ENCODE results near the gene PLPPR5. TPM values are rescaled to one million over a fixed set of nuclear protein-coding genes. Genes with fewer than 3 reads are reported as not detected.

The PLPPR5 gene
- total and polyA plus RNA-seq, 2 of the 8 experiments (the other 6 are each of a cell fraction or from before 2014, with no cell fraction given), result 1.9 to 5.6 TPM

GRCh38 chr1:98881901-98882300 is 122.8 kb downstream of the PLPPR5 start:
- H3K27ac ChIP-seq (ENCODE audit: low read depth, low read length), result no peak overlapping the region
- no peak for DNase-seq (ENCODE audit: low read depth in 1 of 2, low spot score in 2 of 2)
- no peak overlapping the region for H3K18ac ChIP-seq (ENCODE audit: extremely low read depth, low read length)
- 100% methylated on average over 4 of the region's 4 CpGs; no CpG with 5 or more reads in 1 of the 2 experiments for WGBS, 2 experiments (ENCODE audit: extremely low coverage in 1 of 2, insufficient coverage in 1 of 2, insufficient read length in 1 of 2, insufficient replicate concordance in 2 of 2, low coverage in 1 of 2, low lambda C conversion rate in 2 of 2, missing lambda C conversion rate in 1 of 2)
- TF ChIP-seq EP300 (IDR thresholded peaks at IDR 0.05; ENCODE audit: borderline replicate concordance in 1 of 2, low read depth in 2 of 2, low read length in 2 of 2), result no peak
- TF ChIP-seq BRCA1 (IDR thresholded peaks at IDR 0.05; ENCODE audit: low read depth, low read length), result no peak
- peak; percentile 16; the same call in 1 of the 2 replicates for TF ChIP-seq ZNF274 (IDR thresholded peaks at IDR 0.05; ENCODE audit: borderline replicate concordance, extremely low read depth, low read length)
- TF ChIP-seq RNF2 (IDR thresholded peaks at IDR 0.05; ENCODE audit: borderline replicate concordance, low read depth, low read length, missing control alignments, poor library complexity, severe bottlenecking), result no peak
- TF ChIP-seq GABPA (IDR thresholded peaks at IDR 0.05; ENCODE audit: borderline replicate concordance, insufficient read depth, low read length), result no peak
- TF ChIP-seq CTBP2 (IDR thresholded peaks at IDR 0.05; ENCODE audit: borderline replicate concordance, insufficient read depth, insufficient read length, low read length), result no peak
- TF ChIP-seq FOSL1 (IDR thresholded peaks at IDR 0.05; ENCODE audit: insufficient read depth, low read depth, low read length), result no peak
- no peak for TF ChIP-seq RFX5 (IDR thresholded peaks at IDR 0.05; ENCODE audit: borderline replicate concordance, low read depth, low read length)
- no peak for TF ChIP-seq EZH2 (IDR thresholded peaks at IDR 0.05; ENCODE audit: low read depth, low read length, severe bottlenecking)
- no peak overlapping the region for H2BK120ac ChIP-seq (replicated peaks; ENCODE audit: low read depth, low read length)
- H3K9me3 ChIP-seq (ENCODE audit: insufficient read depth in 2 of 2, low read depth in 1 of 2, low read length in 1 of 2), result peaks cover 9 to 12% of the 10 kb centered on the region in 2 experiments
- no peak overlapping the region for H2BK5ac ChIP-seq (ENCODE audit: low read depth, low read length)
- no peaks in the 10 kb centered on the region for H3K27me3 ChIP-seq (replicated peaks in 1 of 4; ENCODE audit: control insufficient read depth in 3 of 4, extremely low read depth in 1 of 4, insufficient read depth in 3 of 4, low read length in 3 of 4)
- no peaks in the 10 kb centered on the region for H3K23me2 ChIP-seq (ENCODE audit: low read depth, low read length)
- no peak overlapping the region for H4K91ac ChIP-seq (replicated peaks; ENCODE audit: insufficient read length, low read length)
- no peak overlapping the region for H2BK20ac ChIP-seq (ENCODE audit: low read length)
- no peaks in the 10 kb centered on the region for H3K79me2 ChIP-seq (ENCODE audit: control insufficient read depth in 1 of 2, insufficient read depth in 2 of 2, low read length in 2 of 2)
- no peak overlapping the region for H2BK12ac ChIP-seq (ENCODE audit: low read depth, low read length)
- no peak overlapping the region for H3K9ac ChIP-seq (replicated peaks in 1 of 4; ENCODE audit: extremely low read depth in 1 of 4, low read depth in 3 of 4, low read length in 3 of 4)
- peaks cover 0 to 3% (median 0%) of the 10 kb centered on the region in 4 experiments; a peak in 1 of 8 replicates for H3K36me3 ChIP-seq (ENCODE audit: control insufficient read depth in 2 of 4, insufficient read depth in 4 of 4, low read length in 3 of 4)
- H2AFZ ChIP-seq (ENCODE audit: low read length), result no peak overlapping the region
- no peak overlapping the region for H3K4ac ChIP-seq (replicated peaks; ENCODE audit: insufficient read length, low read depth, low read length)
- no peak overlapping the region for H3K4me2 ChIP-seq (ENCODE audit: insufficient read depth in 1 of 2, low read depth in 2 of 2, low read length in 2 of 2)
- no peak overlapping the region for H3K23ac ChIP-seq (ENCODE audit: insufficient read length)
- no peak overlapping the region for H3K56ac ChIP-seq (replicated peaks; ENCODE audit: insufficient read length, low read depth, low read length)
- FAIRE-seq, result no peak
- no peak overlapping the region for H4K8ac ChIP-seq (ENCODE audit: extremely low read depth, insufficient read depth, low read length)
- H2BK15ac ChIP-seq (ENCODE audit: low read length), result no peak overlapping the region
- no peaks in the 10 kb centered on the region for H3K4me1 ChIP-seq (replicated peaks in 1 of 4; ENCODE audit: control insufficient read depth in 3 of 4, insufficient read depth in 4 of 4, low read length in 3 of 4)
- CTCF ChIA-PET (ENCODE audit: partially characterized antibody), result interaction anchor here (1.8 kb wide), 1 partner anchor 88 kb away, joined by 4 read pairs; no protein-coding TSS in a partner anchor
- no peak overlapping the region for H2AK5ac ChIP-seq (ENCODE audit: low read depth, low read length)
- H3K79me1 ChIP-seq (ENCODE audit: low read depth, low read length), result no peaks in the 10 kb centered on the region
- POLR2A ChIA-PET (ENCODE audit: partially characterized antibody), result no interaction called here
- H4K5ac ChIP-seq (ENCODE audit: insufficient read length, low read depth, low read length), result no peak overlapping the region
- H3K4me3 ChIP-seq (ENCODE audit: extremely low read depth in 1 of 4, insufficient read depth in 2 of 4, low read depth in 3 of 4, low read length in 4 of 4), result no peak overlapping the region
- no peak overlapping the region for H3K14ac ChIP-seq (ENCODE audit: insufficient read length)
- no peaks in the 10 kb centered on the region for H4K20me1 ChIP-seq (replicated peaks in 1 of 2; ENCODE audit: control insufficient read depth in 1 of 2, insufficient read depth in 2 of 2, low read length in 2 of 2)
